Activated CD8-positive, alpha-beta memory T cell treated with anti-CD3 and anti-CD28 coated beads, Interleukin-2, amount 10 ng/mL, durations not matched to agents 7 days and 5 days (primary cell): ENCODE data around the gene HEXD. TPM values are rescaled to one million over a fixed set of nuclear protein-coding genes. Genes with fewer than 3 reads are reported as not detected.
"Not testable (repeated sequence)": the region's sequence is repeated elsewhere in the genome, so short reads cannot be mapped to it uniquely, and the experiment has no call there.

Experiments used
- ATAC-seq: fragments of 150-1000 bp; cut with Tn5 transposase; one replicate; pipeline ENCODE4 v1.10.0; 2021; ENCODE audit warnings: moderate library complexity
- CTCF ChIA-PET: fragments of 350-600 bp; sonication (Branson Sonifier 250); formaldehyde crosslinking; loops from one replicate; lab custom pipeline; 2021; ENCODE audit warnings: antibody characterized with exemption; lab: Charles Lee
- DNase-seq: peaks from one replicate; pipeline ENCODE4 v3.0.0-alpha.2; 2020
- H3K27ac Mint-ChIP-seq: one replicate; pipeline ENCODE4 v1.8.0; 2021; ENCODE audit warnings: mild to moderate bottlenecking, mixed read lengths
- H3K27me3 Mint-ChIP-seq: one replicate; pipeline ENCODE4 v1.8.0; 2021; ENCODE audit warnings: mixed read lengths
- H3K36me3 Mint-ChIP-seq: one replicate; pipeline ENCODE4 v1.8.0; 2021; ENCODE audit warnings: mild to moderate bottlenecking, mixed read lengths
- H3K4me1 Mint-ChIP-seq: one replicate; pipeline ENCODE4 v1.8.0; 2021; ENCODE audit warnings: mixed read lengths
- H3K4me3 Mint-ChIP-seq: one replicate; pipeline ENCODE4 v1.8.0; 2021; ENCODE audit warnings: mild to moderate bottlenecking, moderate library complexity, mixed read lengths
- H3K9me3 Mint-ChIP-seq: one replicate; pipeline ENCODE4 v1.8.0; 2022; ENCODE audit warnings: low read depth, mixed read lengths
- total RNA-seq, 2 experiments: library from RNA; stranded (reverse); gene quantifications; one replicate each; pipeline ENCODE4 v1.2.3, GENCODE V29; 2021

HEXD gene
- total RNA-seq: 10 to 100 TPM; 50.5 to 72.5 TPM

- Mint-ChIP-seq H3K4me1 (peaks cover 25% of the 10 kb centered on the region), H3K9me3 (no peaks in the 10 kb centered on the region), H3K27ac (peak within 1 kb of the TSS; percentile 89), H3K4me3 (peak within 1 kb of the TSS; percentile 80), H3K27me3 (no peaks in the 10 kb centered on the region), H3K36me3 (peaks cover 23% of the 10 kb centered on the region)
- CTCF ChIA-PET: interaction anchor here (0.6 to 1.7 kb wide), 8 partner anchors 17 to 399 kb away, joined by 3 to 7 read pairs (median 4); partner anchors contain the start of genes CSNK1D and TEX19
- DNase-seq (peak; percentile 88), ATAC-seq (peak; percentile 91)
Measured at GRCh38 chr17:82418001-82418986, at the start of gene HEXD, which contains the start of gene OGFOD3. Gene HEXD, plus strand, starts transcription at chr17:82418347. Its CDS starts 1,453 bp downstream, at chr17:82419800. Gene OGFOD3, minus strand, starts transcription at chr17:82418586. Its CDS starts 101 bp downstream, at chr17:82418485.

GRCh38 chr17:82369211-82369610 is 48.9 kb upstream of the HEXD start:
- Mint-ChIP-seq H3K27me3 (peaks cover 58% of the 10 kb centered on the region), H3K4me3 (no peak overlapping the region), H3K27ac (no peak overlapping the region), H3K4me1 (peaks cover 11% of the 10 kb centered on the region), H3K9me3 (no peaks in the 10 kb centered on the region), H3K36me3 (no peaks in the 10 kb centered on the region)
- DNase-seq (no peak), ATAC-seq (no peak)
- CTCF ChIA-PET: interaction anchor here (1.2 to 2.1 kb wide), 2 partner anchors 19 to 184 kb away, joined by 3 to 8 read pairs; no protein-coding TSS in a partner anchor

GRCh38 chr17:82370471-82371332 is 47.4 kb upstream of the HEXD start:
- DNase-seq (no peak), ATAC-seq (peak; percentile 48)
- H3K4me3 Mint-ChIP-seq: peak overlapping the region; percentile 54
- peaks cover 61% of the 10 kb centered on the region for H3K27me3 Mint-ChIP-seq
- H3K4me1 Mint-ChIP-seq: peaks cover 11% of the 10 kb centered on the region
- no peaks in the 10 kb centered on the region for H3K9me3 Mint-ChIP-seq
- no peak overlapping the region for H3K27ac Mint-ChIP-seq
- no peaks in the 10 kb centered on the region for H3K36me3 Mint-ChIP-seq
- CTCF ChIA-PET: interaction anchor here (0.5 to 2.1 kb wide), 9 partner anchors 21 to 183 kb away, joined by 3 to 8 read pairs (median 3); no protein-coding TSS in a partner anchor

GRCh38 chr17:82371333-82372248 is 46.6 kb upstream of the HEXD start, which contains the start of gene UTS2R:
Gene UTS2R, plus strand, starts transcription at chr17:82371765. Its CDS starts 2,560 bp downstream, at chr17:82374325.
- Mint-ChIP-seq H3K27ac (no peak within 1 kb of the TSS), H3K27me3 (peaks cover 64% of the 10 kb centered on the region), H3K4me1 (peaks cover 11% of the 10 kb centered on the region), H3K36me3 (no peaks in the 10 kb centered on the region), H3K9me3 (no peaks in the 10 kb centered on the region), H3K4me3 (peak within 1 kb of the TSS; percentile 54)
- CTCF ChIA-PET: interaction anchor here (1.1 to 2.1 kb wide), 5 partner anchors 21 to 74 kb away, joined by 3 to 8 read pairs (median 3); no protein-coding TSS in a partner anchor
- DNase-seq (no peak), ATAC-seq (no peak)

GRCh38 chr17:82372249-82373071 is 45.7 kb upstream of the HEXD start:
- H3K9me3 Mint-ChIP-seq: no peaks in the 10 kb centered on the region
- no peak overlapping the region for H3K4me3 Mint-ChIP-seq
- ATAC-seq (no peak), DNase-seq (no peak)
- CTCF ChIA-PET: interaction anchor here (0.8 kb wide), 1 partner anchor 345 kb away, joined by 4 read pairs; no protein-coding TSS in a partner anchor
- H3K36me3 Mint-ChIP-seq: no peaks in the 10 kb centered on the region
- H3K27ac Mint-ChIP-seq: no peak overlapping the region
- peaks cover 11% of the 10 kb centered on the region for H3K4me1 Mint-ChIP-seq
- H3K27me3 Mint-ChIP-seq: peaks cover 59% of the 10 kb centered on the region

GRCh38 chr17:82373072-82373452 is 45.1 kb upstream of the HEXD start:
- not testable (repeated sequence) for H3K4me3 Mint-ChIP-seq
- CTCF ChIA-PET: interaction anchor here (0.8 kb wide), 1 partner anchor 345 kb away, joined by 4 read pairs; no protein-coding TSS in a partner anchor
- peaks cover 11% of the 10 kb centered on the region for H3K4me1 Mint-ChIP-seq

GRCh38 chr17:82373731-82374625 is 44.2 kb upstream of the HEXD start:
- no peak overlapping the region for H3K4me3 Mint-ChIP-seq
- CTCF ChIA-PET: no interaction called here
- no peak overlapping the region for H3K27ac Mint-ChIP-seq
- no peaks in the 10 kb centered on the region for H3K9me3 Mint-ChIP-seq
- no peaks in the 10 kb centered on the region for H3K36me3 Mint-ChIP-seq
- DNase-seq (no peak), ATAC-seq (no peak)
- peaks cover 51% of the 10 kb centered on the region for H3K27me3 Mint-ChIP-seq
- peaks cover 11% of the 10 kb centered on the region for H3K4me1 Mint-ChIP-seq

More at GRCh38 chr17:82373072-82373452, 45.1 kb upstream of the HEXD start:
- not testable (repeated sequence) for DNase-seq, ATAC-seq, H3K9me3 Mint-ChIP-seq, H3K36me3 Mint-ChIP-seq, H3K27ac Mint-ChIP-seq
- peaks cover 53% of the 10 kb centered on the region for H3K27me3 Mint-ChIP-seq

GRCh38 chr17:82374626-82375331 is 43.4 kb upstream of the HEXD start:
- peaks cover 11% of the 10 kb centered on the region for H3K4me1 Mint-ChIP-seq
- no peaks in the 10 kb centered on the region for H3K9me3 Mint-ChIP-seq
- no peaks in the 10 kb centered on the region for H3K36me3 Mint-ChIP-seq
- H3K27ac Mint-ChIP-seq: no peak overlapping the region
- H3K27me3 Mint-ChIP-seq: peaks cover 44% of the 10 kb centered on the region
- no peak overlapping the region for H3K4me3 Mint-ChIP-seq
- ATAC-seq (no peak), DNase-seq (no peak)
- CTCF ChIA-PET: no interaction called here

- CTCF ChIA-PET: no interaction called here
- no peaks in the 10 kb centered on the region for H3K36me3 Mint-ChIP-seq
- ATAC-seq (no peak), DNase-seq (no peak)
- peaks cover 9% of the 10 kb centered on the region for H3K4me1 Mint-ChIP-seq
- no peaks in the 10 kb centered on the region for H3K9me3 Mint-ChIP-seq
- H3K4me3 Mint-ChIP-seq: no peak overlapping the region
- H3K27ac Mint-ChIP-seq: no peak overlapping the region
- peaks cover 39% of the 10 kb centered on the region for H3K27me3 Mint-ChIP-seq
Measured at GRCh38 chr17:82375359-82376041, 42.6 kb upstream of the HEXD start.
